A549 (cell line): ENCODE data around the gene CIDEA.
"Not testable (repeated sequence)": the region's sequence is repeated elsewhere in the genome, so short reads cannot be mapped to it uniquely, and the experiment has no call there.

Source experiments
- CTCF ChIP-seq: fragments of >200 bp; sonication (Bioruptor Twin); formaldehyde crosslinking; IDR thresholded peaks from 3 replicates; pipeline ENCODE4 v1.5.1; 2016
- MYC ChIP-seq: IDR thresholded peaks from 2 replicates; pipeline ENCODE4 v1.6.1; 2012; ENCODE audit warnings: mild to moderate bottlenecking, inconsistent platforms, low read length, improper control_type of control experiment, borderline replicate concordance
- RAD21 ChIP-seq, 2 experiments: fragments of >200 bp in 1 of 2; sonication (Bioruptor Twin) in 1 of 2; formaldehyde crosslinking in 1 of 2; IDR thresholded peaks in 1 of 2; conservative IDR thresholded peaks in 1 of 2; 2 replicates in 1 of 2; 3 replicates in 1 of 2; pipeline ENCODE4 v1.6.1; 2012 to 2018; ENCODE audit warnings: inconsistent platforms in 1 of 2
- REST ChIP-seq: fragments of 200-600 bp; sonication (generic); IDR thresholded peaks from 2 replicates; pipeline ENCODE4 v1.6.1; 2016; ENCODE audit warnings: antibody characterized with exemption, mild to moderate bottlenecking, moderate library complexity

- TF ChIP-seq MYC; REST; RAD21 (conservative IDR thresholded peaks at IDR 0.05 in 1 of 2, IDR thresholded peaks at IDR 0.05 in 1 of 2); CTCF: not testable (repeated sequence)
These were observed 23.6 kb upstream of the CIDEA start for GRCh38 chr18:12230561-12230960.
